ENCODE data around the gene RTKN.
"Not testable (repeated sequence)": the region's sequence is repeated elsewhere in the genome, so short reads cannot be mapped to it uniquely, and the experiment has no call there.

Gene RTKN

GRCh38 chr2:74436848-74437695, 4.7 kb downstream of the RTKN start:
- DNase-seq (ENCODE audit: low read depth): no peak

DNA sequence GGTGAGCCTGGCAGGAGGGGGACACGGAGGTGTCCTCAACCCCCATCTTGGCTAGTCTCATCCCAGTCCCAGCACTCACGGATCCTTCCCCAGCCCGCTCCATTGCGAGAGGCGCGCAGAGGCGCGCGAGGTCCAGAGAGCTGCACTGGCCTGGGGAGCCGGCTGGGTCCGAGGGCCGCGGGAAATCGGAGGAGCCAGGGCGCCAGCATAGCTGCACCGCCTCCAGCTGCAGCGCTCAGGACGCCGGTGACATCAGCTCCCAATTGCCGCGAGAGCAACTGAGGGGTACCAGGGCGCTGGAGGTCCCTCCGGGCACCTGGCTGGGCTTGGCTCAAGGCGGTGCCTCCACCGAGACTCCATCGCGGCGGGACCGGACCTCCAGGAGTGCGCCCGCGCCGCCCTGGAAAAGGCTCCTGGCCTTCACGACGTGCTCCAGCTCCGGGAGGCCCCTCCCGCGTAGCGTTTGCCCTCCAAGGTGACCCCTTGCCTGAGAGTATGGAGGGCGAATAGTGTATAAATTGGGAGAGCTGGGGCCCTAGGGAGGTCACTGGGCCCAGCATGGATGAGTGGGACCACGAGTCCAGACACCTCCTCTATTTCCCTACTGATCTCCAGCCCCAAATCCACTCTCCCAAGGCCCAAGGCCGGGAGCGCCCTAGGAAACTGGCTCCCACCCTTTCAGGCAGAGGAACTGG, 5.5 kb downstream of the RTKN start:
- DNase-seq (ENCODE audit: low read depth): no peak

GRCh38 chr2:74430502-74430901, 11.2 kb downstream of the RTKN start:
- DNase-seq (ENCODE audit: low read depth): no peak

DNA sequence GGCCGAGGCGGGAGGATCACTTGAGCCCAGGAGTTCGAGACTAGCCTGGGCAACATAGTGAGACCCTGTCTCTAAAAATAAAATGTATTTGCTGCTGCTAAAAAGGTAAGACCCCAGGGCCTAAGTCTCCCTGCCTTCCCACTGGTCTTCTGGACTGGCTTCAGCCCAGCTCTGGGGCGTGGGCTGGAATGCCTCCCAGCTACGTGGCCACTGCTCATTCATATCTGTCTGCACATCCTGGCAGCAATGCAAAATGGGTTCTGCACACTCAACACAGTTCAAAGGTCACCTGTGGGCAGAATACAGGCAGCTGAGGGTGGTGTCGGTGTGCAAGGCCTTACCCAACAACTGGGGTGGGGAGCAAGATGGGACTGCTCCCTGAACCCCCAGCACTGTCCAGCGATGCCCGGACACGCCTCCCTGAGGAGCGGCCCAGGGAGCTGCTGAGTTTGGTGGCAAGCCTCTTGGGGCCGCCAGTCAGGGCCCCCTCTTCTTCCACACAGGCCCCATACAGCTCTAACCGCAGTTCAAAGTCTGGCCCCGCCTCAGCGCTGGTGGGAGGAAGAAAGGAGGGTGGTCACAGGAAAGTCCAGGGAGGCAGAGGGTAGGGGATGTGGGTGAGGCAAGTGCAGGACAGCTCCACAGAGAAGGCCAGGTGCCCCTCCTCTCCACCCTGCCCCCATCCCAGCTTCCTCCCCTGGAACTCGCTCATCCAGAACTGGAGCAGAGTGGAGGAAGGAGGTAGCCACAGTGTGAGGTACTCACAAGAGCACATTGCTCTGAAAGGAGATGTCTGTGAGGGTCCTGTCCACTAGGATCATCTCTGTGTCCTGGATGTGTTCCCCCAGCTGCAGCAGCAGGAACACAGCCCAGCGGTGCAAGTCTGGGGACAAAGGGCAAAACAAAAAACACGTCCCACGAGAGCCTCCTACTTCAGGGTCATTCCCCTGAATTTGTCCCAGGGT, 12.0 kb downstream of the RTKN start:
- no peak for DNase-seq (ENCODE audit: low read depth)

DNA sequence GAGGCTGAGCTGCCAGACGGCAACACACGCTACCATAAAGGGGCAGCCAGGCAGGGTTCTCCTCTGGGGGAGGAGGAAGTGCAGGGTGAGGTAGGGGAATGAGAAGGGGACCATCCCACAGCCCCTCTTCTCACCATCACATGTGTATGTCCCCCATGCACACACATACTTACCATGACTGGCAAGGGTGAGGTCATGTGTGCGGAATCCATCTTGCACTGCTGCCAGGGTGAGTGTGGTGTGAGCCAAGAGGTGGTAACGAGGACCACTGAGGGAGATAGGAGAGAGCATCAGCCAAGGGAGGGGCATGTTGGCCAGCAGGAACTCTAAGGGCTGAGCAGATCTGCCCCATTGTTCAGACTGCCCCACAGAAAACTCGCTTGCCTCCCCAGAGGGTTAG, 13.1 kb downstream of the RTKN start:
- DNase-seq (ENCODE audit: low read depth): no peak

- DNase-seq (ENCODE audit: low read depth): no peak
Measured at GRCh38 chr2:74427551-74427950, 14.2 kb downstream of the RTKN start.

DNA sequence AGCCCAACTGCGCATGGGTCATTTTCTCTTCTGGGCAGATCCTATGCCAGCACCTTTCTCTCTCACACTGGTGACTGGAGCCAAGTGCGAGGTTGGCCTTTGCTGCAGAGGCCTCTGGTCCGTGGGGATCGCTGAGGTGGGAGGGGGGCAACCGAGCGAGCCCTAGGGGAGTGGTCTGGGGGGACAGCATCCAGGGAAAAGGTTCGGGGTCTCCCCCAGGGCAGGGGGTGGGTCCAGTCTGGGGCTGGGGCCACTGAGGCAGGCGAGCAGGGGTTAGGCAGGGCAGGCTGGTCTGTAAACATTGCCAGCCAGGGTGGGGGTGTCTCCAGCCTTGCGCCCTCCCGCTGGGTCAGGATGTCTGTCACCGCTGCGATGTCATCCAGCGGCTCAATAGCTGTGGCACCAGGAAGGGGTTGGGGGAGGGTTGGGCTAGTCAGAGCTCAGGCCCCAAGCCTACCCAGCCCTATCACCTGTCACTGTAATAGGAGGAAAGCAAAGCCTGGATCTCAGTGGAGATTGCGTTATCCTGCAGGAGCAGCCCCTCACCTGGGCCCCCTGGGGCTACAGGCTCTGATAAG, 15.5 kb downstream of the RTKN start:
- no peak for DNase-seq (ENCODE audit: low read depth)

DNA sequence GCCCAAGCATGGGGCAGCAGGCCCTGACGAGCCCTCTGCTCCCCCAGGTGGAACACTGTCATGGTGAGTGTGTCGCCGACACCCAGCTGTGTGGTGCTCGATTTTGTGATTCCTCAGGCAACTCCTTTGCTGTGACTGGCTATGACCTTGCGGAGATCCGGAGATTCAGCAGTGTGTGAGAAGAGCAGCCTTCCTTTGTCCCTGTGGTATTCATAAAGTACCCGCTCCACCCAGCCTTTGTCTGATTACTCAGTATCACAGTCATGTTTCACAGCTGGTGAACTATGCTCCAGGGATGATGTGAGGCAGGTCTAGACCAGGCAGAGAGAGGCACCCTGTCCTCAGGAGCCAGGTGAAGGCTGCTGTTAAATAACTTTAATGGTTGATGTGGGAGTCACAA, 16.2 kb downstream of the RTKN start:
- DNase-seq (ENCODE audit: low read depth): no peak

- DNase-seq (ENCODE audit: low read depth): no peak
Measured at GRCh38 chr2:74424995-74425406, 16.7 kb downstream of the RTKN start.

GRCh38 chr2:74424139-74424992, 17.4 kb downstream of the RTKN start:
- no peak for DNase-seq (ENCODE audit: low read depth)

GRCh38 chr2:74423231-74424095, 18.3 kb downstream of the RTKN start:
- no peak for DNase-seq (ENCODE audit: low read depth)

- peak; percentile 67 for DNase-seq (ENCODE audit: low read depth)
Measured at GRCh38 chr2:74421221-74421870, 20.4 kb downstream of the RTKN start, which contains the start of the genes C2orf81 and WDR54. TSS of gene C2orf81 (minus strand) at chr2:74421619. CDS start at chr2:74421560, 59 bp downstream. TSS of gene WDR54 (plus strand) at chr2:74421730. CDS start at chr2:74422154, 424 bp downstream.

DNA sequence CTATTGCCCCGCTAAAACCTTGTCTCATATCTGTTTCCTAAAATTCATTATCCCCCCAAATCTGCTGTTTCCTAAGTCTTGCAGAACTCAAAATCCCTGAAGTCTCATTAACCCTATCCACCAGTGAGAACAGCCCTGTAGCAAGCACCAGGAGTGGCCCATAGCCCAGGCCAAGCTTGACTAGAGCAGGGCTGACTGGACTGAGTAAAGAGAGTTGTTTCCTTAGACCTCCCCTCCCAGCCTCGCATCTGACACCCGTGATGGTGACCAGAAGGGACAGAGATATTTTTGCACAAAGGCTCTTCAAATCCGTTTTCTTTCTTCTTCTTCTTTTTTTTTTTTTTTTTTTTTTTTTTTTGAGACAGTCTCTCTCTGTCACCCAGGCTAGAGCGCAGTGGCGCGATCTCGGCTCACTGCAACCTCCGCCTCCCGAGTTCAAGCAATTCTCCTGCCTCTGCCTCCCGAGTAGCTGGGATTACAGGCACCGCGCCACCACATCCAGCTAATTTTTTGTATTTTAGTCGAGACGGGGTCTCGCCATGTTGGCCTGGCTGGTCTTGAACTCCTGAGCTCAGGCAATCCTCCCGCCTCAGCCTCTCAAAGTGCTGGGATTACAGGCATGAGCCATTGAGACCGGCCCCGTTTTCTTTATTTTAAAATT, 21.2 kb downstream of the RTKN start:
- not testable (repeated sequence) for DNase-seq (ENCODE audit: low read depth)

GRCh38 chr2:74420006-74420405, 21.7 kb downstream of the RTKN start:
- no peak for DNase-seq (ENCODE audit: low read depth)

DNA sequence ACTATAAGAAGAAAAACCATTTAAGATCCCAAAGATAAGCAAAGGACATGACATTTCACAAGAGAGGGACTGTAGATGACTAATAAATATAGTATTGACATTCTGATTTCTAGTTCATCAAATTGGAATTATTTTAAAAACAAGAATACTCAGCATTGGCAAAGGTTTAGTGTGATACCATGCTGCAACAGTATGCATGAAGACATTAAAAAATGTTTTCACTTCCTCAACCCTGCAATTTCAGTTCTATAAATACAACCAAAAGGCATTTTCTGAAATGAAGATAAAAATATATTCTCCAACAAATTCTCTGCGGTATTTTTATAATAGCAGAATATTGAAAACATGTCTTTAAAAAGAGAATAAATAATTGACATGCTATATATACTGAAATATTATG, 22.4 kb downstream of the RTKN start:
- DNase-seq (ENCODE audit: low read depth): no peak

DNA sequence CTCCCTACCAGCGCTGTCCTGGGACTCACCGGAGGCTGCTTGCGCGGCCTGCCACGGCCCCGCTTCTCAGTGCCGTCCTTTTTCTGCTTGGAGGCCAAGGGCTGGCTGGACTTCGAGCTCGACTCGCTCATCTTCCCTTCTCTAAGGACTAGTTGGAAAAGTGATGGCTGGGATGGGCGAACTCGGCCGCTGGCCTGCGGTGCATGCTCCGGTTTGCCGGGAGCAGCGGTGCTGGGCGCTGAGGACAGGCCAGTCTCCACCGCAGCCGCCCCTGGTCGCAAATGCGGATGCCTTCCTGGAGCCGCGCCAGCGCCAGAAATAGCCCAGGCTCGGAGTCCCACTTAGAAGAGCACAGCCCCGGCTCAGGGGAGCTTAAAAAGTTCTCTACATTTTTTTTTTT, 23.4 kb downstream of the RTKN start:
- no peak for DNase-seq (ENCODE audit: low read depth)

DNA sequence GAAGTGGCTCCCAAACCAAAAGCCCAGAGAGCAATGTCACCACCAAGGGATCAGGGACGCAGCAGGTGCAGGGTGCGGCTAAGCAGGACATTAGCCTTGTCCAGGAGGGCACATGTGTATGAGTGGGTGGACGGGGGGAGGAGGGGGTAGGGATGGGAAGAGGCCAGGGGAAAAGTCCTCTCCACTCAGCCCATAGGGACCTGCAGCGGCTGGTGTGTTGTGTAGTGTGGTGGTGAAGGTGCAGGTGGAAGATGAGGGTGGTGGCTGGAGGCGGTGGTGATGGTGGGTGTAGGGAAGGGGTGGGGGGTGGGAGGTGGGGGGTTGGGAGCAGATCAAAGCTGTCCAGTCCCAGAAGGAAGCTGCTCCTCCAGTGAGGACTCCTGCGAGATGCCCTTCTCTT, 24.0 kb downstream of the RTKN start:
- DNase-seq (ENCODE audit: low read depth): no peak

DNA sequence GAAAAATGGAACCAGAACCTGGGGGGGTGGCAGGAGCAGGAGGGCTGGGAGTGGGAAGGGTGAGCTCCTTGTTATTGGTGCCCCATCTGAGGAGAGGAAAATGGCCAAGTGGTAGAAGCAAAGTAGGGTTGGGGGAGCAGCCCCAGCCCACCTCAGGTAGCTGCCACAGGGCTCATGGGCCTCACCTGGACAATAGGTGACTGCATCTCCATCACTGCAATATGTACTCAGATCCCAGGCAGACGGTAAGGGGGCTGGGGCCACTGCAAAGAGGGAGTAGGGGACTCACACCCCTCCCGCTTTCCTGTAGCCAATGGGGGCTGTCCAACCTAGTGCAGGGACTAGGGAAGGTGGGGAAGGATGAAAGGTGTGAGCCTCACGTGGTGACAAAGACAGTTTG, 24.5 kb downstream of the RTKN start:
- no peak for DNase-seq (ENCODE audit: low read depth)

DNA sequence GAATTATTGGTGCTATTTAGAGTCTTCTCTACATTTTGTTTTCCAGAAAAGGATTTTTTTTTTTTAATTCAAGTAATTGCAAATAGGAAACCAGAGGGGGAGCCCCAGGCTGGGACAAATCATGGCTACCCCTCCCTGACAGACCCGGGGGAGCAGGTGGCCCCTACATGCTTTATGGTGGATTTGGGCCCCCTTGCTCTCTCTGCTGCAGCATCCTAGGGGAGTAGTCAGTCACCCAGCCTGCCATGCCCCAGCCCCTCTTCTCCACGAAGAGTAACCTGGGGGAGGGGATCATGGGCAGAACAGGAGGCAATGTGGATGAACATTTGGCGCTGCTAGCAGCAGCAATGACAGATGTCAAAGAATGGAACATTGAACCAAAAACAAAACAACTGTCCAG, 25.0 kb downstream of the RTKN start:
- no peak for DNase-seq (ENCODE audit: low read depth)

Data from stromal cell of bone marrow (primary cell).